Measurements from ENCODE around the gene RCCD1. TPM values are rescaled to one million over a fixed set of nuclear protein-coding genes. Genes with fewer than 3 reads are reported as not detected.
A peak's percentile ranks its signal among the peaks of the same experiment; 100 is the strongest.

The RCCD1 gene
- total RNA-seq, 4 donors from 2014 or later, result 12.9 to 25.4 (median 17.9) TPM

GRCh38 chr15:90949979-90950675 lies 4.6 kb upstream of the RCCD1 start:
- Histone ChIP-seq H3K36me3 (peaks cover 84% of the 10 kb centered on the region), H3K9me3 (no peaks in the 10 kb centered on the region), H3K4me3 (no peak overlapping the region), H3K27me3 (no peaks in the 10 kb centered on the region), H3K4me1 (peaks cover 5% of the 10 kb centered on the region), H3K27ac (no peak overlapping the region)
- DNase-seq (ENCODE audit: low spot score in 2 of 2), result no peak
- 91% methylated on average over 12 of the region's 23 CpGs for WGBS
- TF ChIP-seq CTCF (IDR thresholded peaks at IDR 0.05) (no peak), POLR2A (IDR thresholded peaks at IDR 0.05) (no peak), POLR2AphosphoS5 (IDR thresholded peaks at IDR 0.05) (no peak), EP300 (IDR thresholded peaks at IDR 0.05) (no peak)

GRCh38 chr15:90950676-90951075 lies 4.0 kb upstream of the RCCD1 start:
- H3K27me3 ChIP-seq, result no peaks in the 10 kb centered on the region
- peaks cover 78% of the 10 kb centered on the region for H3K36me3 ChIP-seq
- no peak overlapping the region for H3K27ac ChIP-seq
- H3K4me3 ChIP-seq, result no peak overlapping the region
- DNase-seq (ENCODE audit: low spot score in 2 of 2), result no peak
- peaks cover 10% of the 10 kb centered on the region for H3K4me1 ChIP-seq
- TF ChIP-seq EP300 (IDR thresholded peaks at IDR 0.05) (no peak), POLR2AphosphoS5 (IDR thresholded peaks at IDR 0.05) (no peak), CTCF (IDR thresholded peaks at IDR 0.05) (no peak), POLR2A (IDR thresholded peaks at IDR 0.05) (no peak)
- H3K9me3 ChIP-seq, result no peaks in the 10 kb centered on the region
- WGBS, result 98% methylated on average over 6 of the region's 6 CpGs

GRCh38 chr15:90952901-90953677 lies 1.6 kb upstream of the RCCD1 start:
- DNase-seq (ENCODE audit: low spot score in 2 of 2), result no peak
- H3K4me3 ChIP-seq, result no peak overlapping the region
- 94% methylated on average over 10 of the region's 14 CpGs for WGBS
- peaks cover 54% of the 10 kb centered on the region for H3K36me3 ChIP-seq
- H3K27ac ChIP-seq, result no peak overlapping the region
- H3K4me1 ChIP-seq, result peaks cover 32% of the 10 kb centered on the region
- TF ChIP-seq EP300 (IDR thresholded peaks at IDR 0.05) (no peak), CTCF (IDR thresholded peaks at IDR 0.05) (no peak), POLR2A (IDR thresholded peaks at IDR 0.05) (no peak), POLR2AphosphoS5 (IDR thresholded peaks at IDR 0.05) (no peak)
- no peaks in the 10 kb centered on the region for H3K27me3 ChIP-seq
- no peaks in the 10 kb centered on the region for H3K9me3 ChIP-seq

- Histone ChIP-seq H3K4me3 (peak overlapping the region; percentile 72), H3K27ac (peak overlapping the region; percentile 93), H3K4me1 (peaks cover 32% of the 10 kb centered on the region), H3K36me3 (peaks cover 45% of the 10 kb centered on the region), H3K27me3 (no peaks in the 10 kb centered on the region), H3K9me3 (no peaks in the 10 kb centered on the region)
- 66% methylated on average over 15 of the region's 16 CpGs for WGBS
- no peak for DNase-seq (ENCODE audit: low spot score in 2 of 2)
- TF ChIP-seq POLR2A (IDR thresholded peaks at IDR 0.05) (no peak), CTCF (IDR thresholded peaks at IDR 0.05) (no peak), POLR2AphosphoS5 (IDR thresholded peaks at IDR 0.05) (no peak), EP300 (IDR thresholded peaks at IDR 0.05) (no peak)
Observed at GRCh38 chr15:90953947-90954711, 555 bp upstream of the RCCD1 start.

Measured in suprapubic skin (tissue), 4 donors.